ENCODE results near the gene MAPKAPK2. TPM values are rescaled to one million over a fixed set of nuclear protein-coding genes. Genes with fewer than 3 reads are reported as not detected.
A peak's percentile ranks its signal among the peaks of the same experiment; 100 is the strongest.

MAPKAPK2 gene
- total RNA-seq, 4 donors from 2014 or later = 49.6 to 92.4 (median 59.6) TPM

DNA sequence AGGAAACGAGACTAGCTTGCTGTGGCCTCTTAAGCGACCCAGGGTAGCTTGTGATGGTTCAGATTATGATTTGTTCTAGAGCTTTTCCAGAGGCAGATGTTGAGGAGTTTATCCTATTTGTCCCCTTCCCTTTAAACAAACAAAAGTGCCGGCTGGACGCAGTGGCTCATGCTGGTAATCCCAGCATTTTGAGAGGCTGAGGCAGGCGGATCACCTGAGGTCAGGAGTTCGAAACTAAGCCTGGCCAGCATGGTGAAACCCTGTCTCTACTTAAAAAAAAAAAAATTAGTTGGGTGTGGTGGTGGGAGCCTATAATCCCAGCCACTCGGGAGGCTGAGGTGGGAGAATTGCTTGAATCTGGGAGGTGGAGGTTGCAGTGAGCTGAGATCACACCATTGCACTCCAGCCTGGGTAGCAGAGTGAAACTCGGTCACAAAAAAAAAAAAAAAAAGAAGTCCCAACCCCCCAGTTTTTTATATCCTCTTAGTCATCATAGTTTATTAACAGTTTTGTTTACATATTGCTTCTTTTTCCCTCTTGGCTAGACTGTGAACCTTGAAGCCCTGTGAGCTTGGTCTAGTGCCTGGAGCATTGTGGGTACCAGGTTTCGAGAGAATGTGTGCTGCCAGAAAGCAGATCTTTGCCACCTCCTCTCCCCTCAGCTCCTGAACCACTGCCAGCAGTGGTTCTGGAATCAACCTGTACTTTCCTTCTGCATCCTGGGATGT lies 29.8 kb downstream of the MAPKAPK2 start:
- Histone ChIP-seq H3K9me3 (no peaks in the 10 kb centered on the region), H3K4me3 (no peak overlapping the region), H3K36me3 (no peaks in the 10 kb centered on the region), H3K4me1 (peaks cover 8 to 92% (median 23%) of the 10 kb centered on the region in 4 donors), H3K27ac (peak overlapping the region; percentile 54 to 81 (median 71)), H3K27me3 (no peaks in the 10 kb centered on the region)
- TF ChIP-seq POLR2A (IDR thresholded peaks at IDR 0.05) = no peak
- TF ChIP-seq, protein P1, sequence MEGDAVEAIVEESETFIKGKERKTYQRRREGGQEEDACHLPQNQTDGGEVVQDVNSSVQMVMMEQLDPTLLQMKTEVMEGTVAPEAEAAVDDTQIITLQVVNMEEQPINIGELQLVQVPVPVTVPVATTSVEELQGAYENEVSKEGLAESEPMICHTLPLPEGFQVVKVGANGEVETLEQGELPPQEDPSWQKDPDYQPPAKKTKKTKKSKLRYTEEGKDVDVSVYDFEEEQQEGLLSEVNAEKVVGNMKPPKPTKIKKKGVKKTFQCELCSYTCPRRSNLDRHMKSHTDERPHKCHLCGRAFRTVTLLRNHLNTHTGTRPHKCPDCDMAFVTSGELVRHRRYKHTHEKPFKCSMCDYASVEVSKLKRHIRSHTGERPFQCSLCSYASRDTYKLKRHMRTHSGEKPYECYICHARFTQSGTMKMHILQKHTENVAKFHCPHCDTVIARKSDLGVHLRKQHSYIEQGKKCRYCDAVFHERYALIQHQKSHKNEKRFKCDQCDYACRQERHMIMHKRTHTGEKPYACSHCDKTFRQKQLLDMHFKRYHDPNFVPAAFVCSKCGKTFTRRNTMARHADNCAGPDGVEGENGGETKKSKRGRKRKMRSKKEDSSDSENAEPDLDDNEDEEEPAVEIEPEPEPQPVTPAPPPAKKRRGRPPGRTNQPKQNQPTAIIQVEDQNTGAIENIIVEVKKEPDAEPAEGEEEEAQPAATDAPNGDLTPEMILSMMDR (IDR thresholded peaks at IDR 0.05) = no peak
- DNase-seq = peak in 2 of 3 donors; percentile 48 to 73

DNA sequence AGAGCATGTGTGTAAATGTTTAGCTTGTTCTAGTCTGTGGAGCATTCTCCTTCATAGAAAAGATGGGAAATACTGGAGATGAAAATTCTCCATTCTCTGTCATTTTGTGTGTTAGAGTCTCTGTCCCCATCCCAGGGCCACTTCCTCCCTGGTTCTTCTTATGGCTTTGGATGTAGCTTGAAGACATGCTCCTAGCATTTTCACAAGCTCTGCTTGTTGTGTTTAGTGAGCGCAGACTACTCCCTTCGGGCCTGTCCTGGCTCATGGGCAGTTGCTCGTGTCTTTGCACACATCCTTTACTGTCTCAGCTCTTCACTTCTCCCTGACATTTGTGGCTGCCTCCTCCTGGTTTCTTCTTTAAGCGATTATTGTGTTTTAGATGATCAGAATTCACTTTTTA lies 30.4 kb downstream of the MAPKAPK2 start:
- Histone ChIP-seq H3K4me3 (no peak overlapping the region), H3K36me3 (no peaks in the 10 kb centered on the region), H3K27ac (peak overlapping the region; percentile 54 to 81 (median 71)), H3K4me1 (peaks cover 3 to 86% (median 21%) of the 10 kb centered on the region in 4 donors), H3K9me3 (no peaks in the 10 kb centered on the region), H3K27me3 (no peaks in the 10 kb centered on the region)
- peak in 1 of 3 donors; percentile 19 for DNase-seq
- TF ChIP-seq, protein P1 (IDR thresholded peaks at IDR 0.05) = no peak
- TF ChIP-seq POLR2A (IDR thresholded peaks at IDR 0.05) = no peak

DNA sequence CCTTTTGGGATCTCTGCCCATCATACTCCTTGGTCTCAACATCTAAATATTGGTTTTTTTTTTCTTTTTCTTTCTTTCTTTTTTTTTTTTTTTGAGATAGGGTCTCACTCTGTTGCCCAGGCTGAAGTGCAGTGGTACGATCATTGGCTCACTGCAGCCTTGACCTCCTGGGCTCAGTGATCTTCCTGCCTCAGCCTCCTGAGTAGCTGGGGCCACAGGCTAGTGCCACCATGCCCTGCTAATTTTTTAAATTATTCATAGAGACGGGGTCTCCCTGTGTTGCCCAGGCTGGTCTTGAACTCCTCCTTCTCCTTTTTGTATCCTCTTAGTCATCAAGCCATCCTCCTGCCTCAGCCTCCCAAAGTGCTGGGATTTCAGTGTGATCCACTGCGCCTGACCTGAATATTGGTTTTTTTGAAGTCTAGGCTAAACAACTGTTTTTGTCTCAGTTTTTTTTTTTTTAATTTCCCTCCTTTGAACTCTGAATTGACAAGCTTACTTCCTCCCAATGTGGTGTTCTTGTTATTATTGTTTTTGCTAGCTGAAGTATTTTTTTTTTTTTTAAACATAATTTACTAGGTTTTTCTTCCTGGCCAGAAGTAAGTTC lies 30.9 kb downstream of the MAPKAPK2 start:
- Histone ChIP-seq H3K27ac (peak overlapping the region; percentile 54 to 81 (median 71)), H3K4me1 (peaks cover 3 to 80% (median 21%) of the 10 kb centered on the region in 4 donors), H3K9me3 (no peaks in the 10 kb centered on the region), H3K4me3 (no peak overlapping the region), H3K36me3 (no peaks in the 10 kb centered on the region), H3K27me3 (no peaks in the 10 kb centered on the region)
- TF ChIP-seq, protein P1 (IDR thresholded peaks at IDR 0.05) = no peak
- TF ChIP-seq POLR2A (IDR thresholded peaks at IDR 0.05) = no peak
- DNase-seq = peak in 1 of 3 donors; percentile 14

DNA sequence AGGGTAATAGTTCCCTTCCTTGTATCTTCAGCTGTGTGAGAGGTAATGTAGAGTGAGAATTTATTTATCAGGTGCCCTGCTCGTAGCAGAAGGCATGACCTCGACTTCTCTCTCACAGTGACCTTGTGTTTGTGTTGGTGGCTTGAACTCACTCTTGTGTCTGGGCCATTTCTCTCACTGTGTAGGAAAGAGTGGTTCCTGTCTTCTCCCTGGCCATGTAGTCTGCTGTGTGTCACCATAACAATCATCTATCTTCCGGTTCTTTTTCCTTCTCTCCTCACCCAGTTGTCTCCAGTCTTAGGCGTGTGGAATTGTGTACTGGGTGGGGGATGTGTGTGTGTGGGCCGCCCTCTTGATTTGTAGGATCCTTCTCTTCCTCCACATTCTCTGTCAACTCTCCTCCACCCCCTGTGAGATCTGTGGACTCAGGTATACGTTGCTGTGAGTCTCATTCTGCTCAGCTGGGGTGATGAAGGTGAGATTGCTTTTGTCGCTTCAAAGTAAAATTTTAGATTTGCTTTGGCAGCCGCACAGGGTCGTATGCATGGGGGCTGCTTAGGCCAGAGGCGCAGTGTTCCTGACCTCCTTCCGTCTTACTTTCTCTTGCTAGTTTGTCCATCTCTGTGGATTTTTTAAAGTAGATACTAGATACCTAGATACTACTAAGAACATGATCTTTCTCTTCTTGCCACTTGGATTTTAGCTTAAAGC lies 31.6 kb downstream of the MAPKAPK2 start:
- H3K27me3 ChIP-seq = no peaks in the 10 kb centered on the region
- DNase-seq = no peak

More for the DNA sequence above, 31.6 kb downstream of the MAPKAPK2 start:
- no peaks in the 10 kb centered on the region for H3K9me3 ChIP-seq
- TF ChIP-seq, protein P1 (IDR thresholded peaks at IDR 0.05) = no peak
- no peak for TF ChIP-seq POLR2A (IDR thresholded peaks at IDR 0.05)
- H3K36me3 ChIP-seq = no peaks in the 10 kb centered on the region
- H3K27ac ChIP-seq = peak overlapping the region; percentile 45 to 73 (median 69)
- H3K4me3 ChIP-seq = no peak overlapping the region
- H3K4me1 ChIP-seq = peaks cover 3 to 80% (median 21%) of the 10 kb centered on the region in 4 donors
